ENCODE results near the gene SLC49A4. TPM values are rescaled to one million over a fixed set of nuclear protein-coding genes. Genes with fewer than 3 reads are reported as not detected.

SLC49A4 gene
- total RNA-seq, 1 experiment from 2014 or later = 11.3 TPM

GRCh38 chr3:122785231-122785630 lies 9.6 kb upstream of the SLC49A4 start (continued):
- TF ChIP-seq ATF3 (IDR thresholded peaks at IDR 0.05) (no peak), ZFX (IDR thresholded peaks at IDR 0.05) (no peak), ELF1 (IDR thresholded peaks at IDR 0.05; ENCODE audit: borderline replicate concordance, low read depth) (no peak), ZNF274 (IDR thresholded peaks at IDR 0.05; ENCODE audit: low read depth, low read length) (no peak), EZH2phosphoT487 (IDR thresholded peaks at IDR 0.05; ENCODE audit: borderline replicate concordance) (no peak)

- Histone ChIP-seq H3K27me3 (ENCODE audit: insufficient read depth, low read length) (no peaks in the 10 kb centered on the region), H3K9me3 (ENCODE audit: control insufficient read depth in 1 of 2, insufficient read depth in 1 of 2, low read depth in 1 of 2, low read length in 2 of 2) (no peaks in the 10 kb centered on the region), H3K79me2 (ENCODE audit: insufficient read depth, low read length) (no peaks in the 10 kb centered on the region), H3K4me1 (ENCODE audit: control insufficient read depth in 1 of 2, insufficient read depth in 2 of 2, low read length in 2 of 2) (peaks cover 0 to 6% of the 10 kb centered on the region in 2 experiments; a peak in 1 of 4 replicates), H3K36me3 (ENCODE audit: control insufficient read depth in 1 of 2, insufficient read depth in 2 of 2, low read length in 2 of 2) (no peaks in the 10 kb centered on the region), H2AFZ (ENCODE audit: low read depth, low read length, poor library complexity, severe bottlenecking) (no peak overlapping the region), H3K9me2 (ENCODE audit: insufficient read depth) (no peaks in the 10 kb centered on the region), H3K27ac (ENCODE audit: low read depth, low read length) (no peak overlapping the region), H3K4me3 (replicated peaks in 1 of 2; ENCODE audit: low read depth in 1 of 2, low read length in 2 of 2) (no peak overlapping the region), H3K4me2 (ENCODE audit: low read length) (no peak overlapping the region), H4K20me1 (ENCODE audit: insufficient read depth) (no peaks in the 10 kb centered on the region), H3K9ac (ENCODE audit: low read length) (no peak overlapping the region)
- intact Hi-C loops (cut with micrococcal nuclease) = no loop called here
- ChIA-PET POLR2A (no interaction called here), CTCF (interaction anchor here (1.0 kb wide), 1 partner anchor 31 kb away, joined by 3 read pairs; no protein-coding TSS in a partner anchor), RAD21 (ENCODE audit: low non-redundant PET in 1 of 2, low total read pairs in 2 of 2, uncharacterized antibody in 2 of 2, unreplicated experiment in 2 of 2) (no interaction called here)
- no peak for ATAC-seq
- DNase-seq (ENCODE audit: low read depth, low spot score) = no peak
- no peak for TF ChIP-seq CBX3 (IDR thresholded peaks at IDR 0.05; ENCODE audit: low read depth)
- TF ChIP-seq MAX (IDR thresholded peaks at IDR 0.05) = 0 out of 2 replicates have a peak, but pooled peaks have one; percentile 10
- no peak for TF ChIP-seq CEBPB (IDR thresholded peaks at IDR 0.05; ENCODE audit: low read depth)
- no peak for TF ChIP-seq EGR1 (IDR thresholded peaks at IDR 0.05; ENCODE audit: low read depth)
- TF ChIP-seq CTCF (IDR thresholded peaks at IDR 0.05 in 2 of 3, conservative IDR thresholded peaks at IDR 0.05 in 1 of 3; ENCODE audit: borderline replicate concordance in 1 of 3, insufficient read depth in 1 of 3, low read depth in 2 of 3, low read length in 2 of 3) = no peak
- no TSS peak for BruUV-seq (replicated peaks)
Observed at GRCh38 chr3:122786066-122786465, 8.8 kb upstream of the SLC49A4 start.
